Activated CD4-positive, alpha-beta T cell treated with anti-CD3 and anti-CD28 coated beads for 1 hour (primary cell): ENCODE results near the gene EPC1.
"Not testable (repeated sequence)": the region's sequence is repeated elsewhere in the genome, so short reads cannot be mapped to it uniquely, and the experiment has no call there.

ENCODE experiments used
- DNase-seq: peaks from one replicate; pipeline ENCODE4 v3.0.0-alpha.2; 2020

The EPC1 gene

DNA sequence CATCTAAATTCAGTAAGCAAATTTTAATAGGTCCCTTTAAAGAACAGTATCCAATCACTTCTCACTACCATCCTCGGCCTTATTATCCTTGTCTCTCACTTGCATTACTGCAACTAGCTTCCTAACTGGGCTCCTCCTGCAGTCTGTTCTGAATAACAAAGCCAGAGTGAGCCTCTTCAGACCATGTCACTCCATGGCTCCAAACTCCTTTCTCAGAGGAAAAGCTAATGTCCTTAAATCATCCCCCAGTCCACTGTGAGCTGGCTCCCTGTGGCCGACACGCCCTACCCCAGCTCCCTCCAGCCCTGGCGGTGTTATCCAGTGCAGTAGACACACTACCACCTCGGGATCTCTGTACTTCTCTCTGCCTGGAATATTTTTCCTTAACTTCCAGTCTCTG lies 80.0 kb downstream of the EPC1 start:
- DNase-seq = no peak

- no peak for DNase-seq
Measured at GRCh38 chr10:32266566-32266965, 80.4 kb downstream of the EPC1 start.

DNA sequence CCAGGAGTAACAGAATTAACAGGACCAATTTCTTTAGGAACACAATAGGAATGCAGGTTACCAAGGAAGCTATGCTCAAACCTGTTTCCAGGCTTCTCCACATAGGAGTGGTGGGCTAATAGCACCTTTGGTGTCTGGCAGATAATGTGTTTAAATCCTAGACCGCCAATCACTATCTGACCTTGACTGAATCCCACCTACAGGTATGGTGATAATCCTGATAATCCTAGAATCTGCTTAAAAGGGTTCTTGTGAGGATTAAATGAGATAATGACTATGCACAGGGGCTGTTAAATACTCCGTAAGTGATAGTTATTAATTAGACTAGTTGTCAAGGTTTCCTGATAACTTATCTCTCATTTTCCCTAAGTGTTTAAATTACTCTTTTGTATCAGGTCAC lies 81.2 kb downstream of the EPC1 start:
- no peak for DNase-seq

DNA sequence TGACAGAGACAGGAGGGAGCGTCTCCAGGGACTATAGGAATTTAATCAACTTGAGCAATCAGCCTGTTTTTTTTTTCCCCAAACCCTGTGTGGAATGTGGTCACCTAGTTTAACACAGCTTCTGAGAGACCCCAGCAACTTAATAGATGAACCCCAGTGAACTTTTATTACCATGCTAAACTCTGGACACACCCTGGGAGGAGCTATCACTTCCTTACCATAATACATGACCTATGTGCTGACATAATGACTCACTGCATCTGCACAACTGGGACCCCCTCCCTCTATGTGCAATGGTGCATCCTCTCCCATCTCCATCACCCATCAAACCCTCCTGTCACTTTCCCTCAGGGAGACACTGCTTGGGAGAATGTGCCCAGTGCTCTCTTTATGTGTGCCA lies 83.7 kb downstream of the EPC1 start:
- no peak for DNase-seq

- DNase-seq = no peak
Measured at GRCh38 chr10:32259551-32259950, 87.4 kb downstream of the EPC1 start.

DNA sequence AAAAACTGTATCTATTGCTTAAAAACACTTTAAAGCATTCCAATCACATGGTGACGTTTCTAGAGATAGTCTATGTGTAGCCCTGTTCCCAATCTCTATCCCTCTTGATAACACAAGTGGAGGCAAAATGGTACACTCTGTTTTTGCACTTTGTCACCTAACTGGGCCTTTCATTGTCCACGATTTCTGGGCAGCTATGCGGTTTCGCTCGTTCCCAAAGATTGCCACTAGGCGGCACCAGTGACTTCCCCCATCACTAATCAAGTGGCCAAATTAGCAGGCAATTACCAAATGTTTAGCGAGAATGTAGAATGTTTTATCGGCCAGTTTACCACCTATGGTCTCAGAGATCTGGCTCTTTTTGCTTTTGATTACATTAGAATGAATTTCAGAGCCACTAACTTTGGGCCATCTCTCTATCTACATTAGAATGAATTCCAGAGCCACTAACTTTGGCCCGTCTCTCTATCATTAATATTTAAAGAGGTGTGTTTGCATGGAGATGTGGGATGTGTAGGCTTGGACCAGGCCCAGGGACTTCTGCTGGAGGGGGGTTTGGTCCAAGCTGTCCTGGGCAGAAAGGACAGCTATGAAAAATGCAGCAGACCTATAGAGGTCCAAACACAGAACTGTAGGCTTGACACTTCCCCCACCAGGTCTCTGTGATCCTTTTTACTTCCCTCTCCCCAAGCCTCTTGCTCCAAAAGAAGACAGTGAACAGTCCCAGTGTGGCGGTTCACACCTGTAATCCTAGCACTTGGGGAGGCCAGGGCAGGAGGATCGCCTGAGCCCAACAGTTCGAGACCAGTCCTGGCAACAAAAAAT lies 90.1 kb downstream of the EPC1 start:
- DNase-seq = peak; percentile 50

DNA sequence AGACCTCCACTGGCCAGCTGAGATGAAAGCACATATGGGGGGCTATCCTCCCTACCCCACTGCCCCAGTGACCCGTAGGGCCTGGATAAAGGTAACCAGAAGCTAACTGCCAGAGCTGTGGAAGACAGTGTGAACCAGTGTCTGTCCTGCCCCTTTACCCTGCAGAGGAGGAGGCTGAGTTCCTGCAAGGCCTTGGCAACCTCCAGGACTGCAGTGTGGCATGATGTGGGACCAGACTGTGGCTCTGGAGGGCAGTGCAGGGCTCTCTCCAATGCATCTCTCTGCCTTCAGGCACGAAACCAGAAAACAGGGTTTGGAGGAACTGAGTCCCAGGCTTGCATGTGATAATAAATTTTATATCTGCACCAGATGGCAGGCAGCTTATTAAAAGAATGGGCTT lies 93.1 kb downstream of the EPC1 start:
- DNase-seq = no peak

GRCh38 chr10:32253276-32253675 lies 93.7 kb downstream of the EPC1 start:
- DNase-seq = no peak

DNA sequence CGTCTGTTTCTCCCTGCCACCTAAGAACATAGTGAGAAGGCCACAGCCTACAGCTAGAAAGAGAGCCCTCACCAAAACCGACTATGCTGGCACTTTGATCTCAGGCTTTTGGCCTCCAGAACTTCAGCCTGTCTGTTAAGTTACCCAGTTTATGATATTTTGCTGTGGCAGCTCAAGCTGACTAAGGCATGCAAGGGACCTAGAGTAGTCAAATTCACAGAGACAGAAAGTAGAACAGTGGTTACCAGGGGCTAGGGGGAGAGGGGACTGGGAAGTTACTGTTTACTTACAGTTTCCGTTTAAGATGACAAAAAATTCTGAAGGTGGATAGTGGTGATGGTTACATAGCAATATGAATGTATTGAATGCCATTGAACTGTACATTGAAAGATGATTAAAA lies 96.5 kb downstream of the EPC1 start:
- DNase-seq = not testable (repeated sequence)

- DNase-seq = no peak
Measured at GRCh38 chr10:32246685-32247084, 100.3 kb downstream of the EPC1 start.

- no peak for DNase-seq
Measured at GRCh38 chr10:32245760-32246159, 101.2 kb downstream of the EPC1 start.

DNA sequence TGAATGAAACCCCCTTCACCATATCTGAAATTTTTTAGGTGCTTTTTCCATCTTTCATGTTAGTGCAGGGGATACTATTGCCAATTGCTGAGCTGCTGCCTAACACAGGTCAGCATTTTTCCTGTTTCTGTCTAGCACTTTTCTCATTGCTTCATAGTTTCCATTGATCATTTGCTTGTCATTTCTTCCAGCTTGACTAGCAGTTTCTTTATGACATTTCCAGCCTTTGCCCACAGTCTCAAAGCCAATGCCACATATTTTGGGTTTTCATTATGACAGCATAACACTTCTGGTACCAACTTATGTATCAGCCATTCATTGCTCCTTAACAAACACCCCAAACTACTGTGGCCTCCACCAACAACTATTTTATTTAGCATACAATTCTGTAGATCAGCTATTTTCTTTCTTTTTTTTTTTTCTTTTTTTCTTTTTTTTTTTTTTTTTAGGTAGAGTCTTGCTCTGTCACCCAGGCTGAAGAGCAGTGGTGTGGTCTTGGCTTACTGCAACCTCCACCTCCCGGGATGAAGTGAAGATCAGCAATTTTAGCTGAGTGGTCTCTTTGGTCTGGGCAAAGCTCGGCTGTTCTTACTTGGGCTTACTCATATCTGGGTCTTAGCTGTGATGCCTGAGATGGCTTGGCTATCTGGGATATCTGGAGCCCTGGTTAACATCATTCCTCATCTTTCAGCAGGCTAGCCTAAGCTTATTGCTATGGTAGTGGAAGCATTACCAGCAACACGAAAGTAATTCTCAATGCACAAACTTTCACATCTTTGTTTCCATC lies 102.3 kb downstream of the EPC1 start:
- DNase-seq = no peak

DNA sequence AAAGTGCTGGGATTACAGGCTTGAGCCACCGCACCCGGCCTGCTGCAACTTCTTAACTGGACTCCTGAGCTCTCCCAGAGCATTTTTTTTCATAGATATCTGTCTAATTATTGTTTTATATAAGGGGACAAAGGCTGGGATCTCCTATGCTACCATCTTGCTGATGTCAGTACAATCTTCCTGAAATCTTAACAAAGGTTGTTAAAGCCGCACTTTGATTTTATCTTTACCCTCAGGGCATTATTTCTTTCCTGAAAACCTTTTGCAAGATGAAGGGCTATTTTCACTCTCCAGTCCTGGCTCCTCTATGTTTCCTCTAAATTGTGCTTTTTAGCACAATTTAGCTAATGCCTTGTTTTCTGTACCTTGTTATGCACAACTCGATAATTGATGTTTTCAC lies 102.9 kb downstream of the EPC1 start:
- DNase-seq = no peak

- no peak for DNase-seq
Measured at GRCh38 chr10:32241946-32242345, 105.0 kb downstream of the EPC1 start.

GRCh38 chr10:32240471-32240870 lies 106.5 kb downstream of the EPC1 start:
- no peak for DNase-seq

DNA sequence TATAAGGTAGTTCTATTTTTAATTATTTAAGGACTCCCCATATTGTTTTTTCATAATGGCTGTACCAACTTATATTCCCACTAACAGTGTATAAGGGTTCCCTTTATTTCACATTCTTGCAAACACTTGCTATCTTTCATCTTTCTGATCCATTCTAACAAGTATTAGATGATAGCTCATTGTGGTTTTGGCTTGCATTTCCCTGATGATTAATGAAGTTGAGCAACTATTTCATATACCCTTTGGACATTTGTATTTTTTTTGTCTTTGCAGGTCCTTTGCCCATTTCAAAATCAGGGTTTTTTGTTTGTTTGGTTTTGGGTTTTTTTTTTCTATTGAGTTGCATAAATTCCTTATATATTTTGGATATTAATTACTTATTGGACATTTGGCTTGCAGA lies 107.2 kb downstream of the EPC1 start:
- DNase-seq = no peak

DNA sequence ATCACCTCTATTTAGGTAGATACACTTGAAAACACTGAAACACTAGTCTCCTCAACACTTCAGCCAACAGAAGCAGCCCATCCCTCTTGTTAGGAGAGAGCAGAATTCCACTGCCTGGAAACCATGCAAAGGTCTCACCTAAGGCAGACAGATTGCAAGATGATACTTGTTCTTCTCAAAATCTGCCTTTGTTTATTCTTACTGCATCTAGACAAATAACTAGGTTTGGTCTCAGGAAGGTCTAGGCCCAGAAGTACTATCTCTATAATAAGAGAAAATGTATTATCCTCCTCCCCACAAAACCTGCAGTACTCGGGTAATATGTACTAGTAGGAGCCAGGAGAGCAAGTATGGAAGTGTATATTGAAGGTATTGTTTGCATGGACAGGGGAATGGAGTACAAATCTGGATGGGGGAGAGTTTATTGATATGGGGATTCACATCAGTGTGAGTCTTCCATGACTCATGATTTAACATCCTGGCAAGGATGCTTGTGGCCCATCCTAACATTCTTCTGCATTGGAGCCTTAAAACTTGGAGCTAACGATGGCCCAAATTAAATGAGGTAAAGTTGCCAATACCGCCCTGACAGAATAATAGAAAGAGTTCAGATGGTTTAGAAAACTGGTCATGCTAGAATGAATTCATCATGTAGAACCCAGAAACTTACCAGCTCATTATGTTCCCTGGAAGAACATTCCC lies 109.2 kb downstream of the EPC1 start:
- DNase-seq = no peak

- DNase-seq = no peak
Measured at GRCh38 chr10:32234471-32234870, 112.5 kb downstream of the EPC1 start.

DNA sequence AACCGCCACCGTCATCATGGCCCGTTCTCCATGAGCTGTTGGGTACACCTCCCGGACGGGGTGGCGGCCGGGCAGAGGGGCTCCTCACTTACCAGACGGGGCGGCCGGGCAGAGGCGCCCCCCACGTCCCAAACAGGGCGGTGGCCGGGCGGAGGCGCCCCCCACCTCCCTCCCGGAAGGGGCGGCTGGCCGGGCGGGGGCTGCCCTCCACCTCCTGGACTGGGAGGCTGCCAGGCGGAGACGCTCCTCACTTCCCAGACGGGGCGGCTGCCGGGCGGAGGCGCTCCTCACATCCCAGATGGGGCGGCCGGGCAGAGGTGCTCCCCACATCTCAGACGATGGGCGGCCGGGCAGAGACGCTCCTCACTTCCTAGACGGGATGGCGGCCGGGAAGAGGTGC lies 113.6 kb downstream of the EPC1 start:
- not testable (repeated sequence) for DNase-seq

- no peak for DNase-seq
Measured at GRCh38 chr10:32232378-32232777, 114.6 kb downstream of the EPC1 start.

GRCh38 chr10:32229788-32230187 lies 117.2 kb downstream of the EPC1 start:
- DNase-seq = not testable (repeated sequence)

- DNase-seq = no peak
Measured at GRCh38 chr10:32229170-32229569, 117.8 kb downstream of the EPC1 start.

- no peak for DNase-seq
Measured at GRCh38 chr10:32227802-32228201, 119.2 kb downstream of the EPC1 start.

DNA sequence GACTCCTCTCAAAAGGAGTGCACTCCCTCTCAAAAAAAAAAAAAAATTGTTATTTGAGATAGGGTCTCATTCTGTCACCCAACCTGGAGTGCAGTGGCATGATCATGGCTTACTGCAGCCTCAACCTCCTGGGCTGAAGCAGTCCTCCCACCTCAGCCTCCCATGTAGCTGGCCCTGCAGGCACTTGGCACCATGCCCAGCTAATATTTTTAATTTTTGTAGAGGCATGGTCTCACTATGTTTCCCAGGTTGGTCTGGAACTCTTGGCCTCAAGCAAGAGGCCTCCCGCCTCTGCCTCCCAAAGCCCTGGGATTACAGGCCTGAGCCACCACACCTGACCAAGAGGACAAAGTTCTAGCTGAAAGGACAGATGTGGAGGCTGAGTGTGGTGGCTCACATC lies 120.3 kb downstream of the EPC1 start:
- DNase-seq = no peak
